KMS-11 (cell line): ENCODE results near the gene PTPN5.

ENCODE experiments used
- H2AFZ ChIP-seq: fragments of 200-600 bp; sonication (generic); 2 replicates; pipeline ENCODE4 v1.6.1; 2016; ENCODE audit warnings: antibody characterized with exemption, mixed run types, low read depth
- H3K27ac ChIP-seq: fragments of 200-600 bp; sonication (generic); 2 replicates; pipeline ENCODE4 v1.6.1; 2016; ENCODE audit warnings: mild to moderate bottlenecking, mixed run types
- H3K27me3 ChIP-seq: fragments of 200-600 bp; sonication (generic); 2 replicates; pipeline ENCODE4 v1.6.1; 2017; ENCODE audit warnings: mild to moderate bottlenecking, low read depth, mixed run types, moderate library complexity; ENCODE audit not compliant: insufficient read depth
- H3K36me3 ChIP-seq: fragments of 200-600 bp; sonication (generic); 2 replicates; pipeline ENCODE4 v1.6.1; 2017; ENCODE audit warnings: mild to moderate bottlenecking, mixed run types; ENCODE audit not compliant: insufficient read depth
- H3K4me1 ChIP-seq: fragments of 200-600 bp; sonication (generic); 2 replicates; pipeline ENCODE4 v1.6.1; 2016; ENCODE audit warnings: mild to moderate bottlenecking, low read depth, mixed run types; ENCODE audit not compliant: poor library complexity, severe bottlenecking
- H3K4me2 ChIP-seq: fragments of 200-600 bp; sonication (generic); 2 replicates; pipeline ENCODE4 v1.7.0; 2016; ENCODE audit warnings: mild to moderate bottlenecking, mixed run types
- H3K4me3 ChIP-seq: fragments of 200-600 bp; sonication (generic); IDR thresholded peaks from 2 replicates; pipeline ENCODE4 v1.6.1; 2017; ENCODE audit warnings: low read depth, low read length, mixed read lengths; ENCODE audit not compliant: insufficient read depth
- H3K79me2 ChIP-seq: fragments of 200-600 bp; sonication (generic); 2 replicates; pipeline ENCODE4 v1.6.1; 2016; ENCODE audit warnings: low read depth, mixed run types; ENCODE audit not compliant: insufficient read depth
- H3K9ac ChIP-seq: fragments of 200-600 bp; sonication (generic); 2 replicates; pipeline ENCODE4 v1.6.1; 2016; ENCODE audit warnings: mild to moderate bottlenecking, mixed run types
- H4K20me1 ChIP-seq: fragments of 200-600 bp; sonication (generic); 2 replicates; pipeline ENCODE4 v1.6.1; 2016; ENCODE audit warnings: mild to moderate bottlenecking, mixed run types; ENCODE audit not compliant: insufficient read depth
- CTCF ChIP-seq: fragments of 200-600 bp; sonication (generic); conservative IDR thresholded peaks from 2 replicates; pipeline ENCODE4 v1.6.1; 2017; ENCODE audit warnings: low read depth, mild to moderate bottlenecking, antibody characterized with exemption, low read length, moderate library complexity, mixed read lengths

PTPN5 gene

DNA sequence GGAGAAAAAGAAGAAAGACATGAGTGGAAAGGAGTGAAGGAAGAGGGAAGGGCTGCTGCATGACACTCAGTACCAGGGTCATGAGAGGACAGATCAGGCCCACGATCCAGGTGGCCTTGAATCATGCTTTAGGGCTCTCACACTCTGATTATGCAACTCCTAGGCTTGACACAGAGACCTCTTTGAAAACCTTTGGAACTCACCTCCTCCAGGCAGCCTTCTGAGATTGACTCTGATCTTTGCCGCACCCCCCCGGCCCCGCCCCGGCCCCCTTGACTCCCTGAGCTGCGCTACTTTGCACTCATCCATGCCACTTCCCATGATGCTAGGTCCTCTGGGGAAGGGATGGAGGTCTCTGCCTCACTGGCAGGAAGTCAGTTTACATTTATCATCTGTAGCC is 10.7 kb downstream of the PTPN5 start:
- no peak for TF ChIP-seq CTCF
- no peak overlapping the region for H3K9ac ChIP-seq
- no peaks in the 10 kb centered on the region for H3K4me1 ChIP-seq
- H3K36me3 ChIP-seq: no peaks in the 10 kb centered on the region
- no peak overlapping the region for H2AFZ ChIP-seq
- no peaks in the 10 kb centered on the region for H3K79me2 ChIP-seq
- H3K4me3 ChIP-seq: no peak overlapping the region
- H3K27me3 ChIP-seq: no peaks in the 10 kb centered on the region
- H4K20me1 ChIP-seq: no peaks in the 10 kb centered on the region
- no peak overlapping the region for H3K27ac ChIP-seq
- no peak overlapping the region for H3K4me2 ChIP-seq

GRCh38 chr11:18780329-18780728 is 11.3 kb downstream of the PTPN5 start:
- Histone ChIP-seq H3K9ac (no peak overlapping the region), H2AFZ (no peak overlapping the region; the same call in 1 of the 2 replicates), H3K4me3 (no peak overlapping the region), H3K4me1 (no peaks in the 10 kb centered on the region), H3K27ac (no peak overlapping the region), H3K79me2 (no peaks in the 10 kb centered on the region), H3K36me3 (no peaks in the 10 kb centered on the region), H4K20me1 (no peaks in the 10 kb centered on the region), H3K4me2 (no peak overlapping the region), H3K27me3 (no peaks in the 10 kb centered on the region)
- no peak for TF ChIP-seq CTCF

DNA sequence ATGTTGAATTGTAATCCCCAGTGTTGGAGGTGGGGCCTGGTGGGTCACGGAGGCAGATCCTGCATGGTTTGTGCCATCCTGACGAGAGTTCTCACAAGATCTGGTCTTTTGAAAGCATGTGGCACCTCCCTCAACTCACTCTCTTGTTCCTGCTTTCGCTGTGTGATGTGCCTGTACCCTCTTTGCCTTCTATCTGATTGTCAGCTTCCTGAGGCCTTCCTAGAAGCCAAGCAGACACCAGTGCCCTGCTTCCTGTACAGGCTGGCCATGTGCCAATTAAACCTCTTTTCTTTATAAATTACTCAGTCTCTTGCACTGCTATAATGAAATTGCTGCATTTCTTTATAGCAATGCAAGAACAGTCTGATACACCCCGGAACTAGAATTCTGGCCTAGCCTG is 13.1 kb downstream of the PTPN5 start:
- Histone ChIP-seq H3K27me3 (no peaks in the 10 kb centered on the region), H3K9ac (no peak overlapping the region), H3K4me2 (no peak overlapping the region), H3K4me3 (no peak overlapping the region), H3K4me1 (no peaks in the 10 kb centered on the region), H3K36me3 (no peaks in the 10 kb centered on the region), H3K27ac (no peak overlapping the region), H3K79me2 (no peaks in the 10 kb centered on the region), H2AFZ (no peak overlapping the region), H4K20me1 (no peaks in the 10 kb centered on the region)
- no peak for TF ChIP-seq CTCF

DNA sequence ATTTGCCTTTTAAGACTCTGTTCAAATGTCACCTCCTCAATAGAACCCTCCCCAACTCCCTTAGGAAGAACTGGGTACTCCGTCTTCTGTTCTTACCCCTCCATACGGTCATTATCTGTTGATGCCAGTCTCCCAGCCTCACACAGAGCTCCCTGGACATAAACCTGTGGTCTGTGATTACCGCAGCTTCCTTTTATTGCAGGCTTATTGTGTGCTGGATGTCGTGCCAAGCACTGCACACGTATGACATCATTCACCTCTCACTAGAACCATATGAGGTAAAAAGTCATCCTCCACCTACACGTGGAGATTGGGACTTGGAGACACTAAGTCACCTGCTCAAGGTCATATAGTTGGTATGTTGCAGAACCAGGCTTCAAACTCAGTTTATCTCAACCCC is 15.3 kb downstream of the PTPN5 start:
- Histone ChIP-seq H3K4me2 (no peak overlapping the region), H3K36me3 (no peaks in the 10 kb centered on the region), H3K4me3 (no peak overlapping the region), H3K79me2 (no peaks in the 10 kb centered on the region), H2AFZ (no peak overlapping the region), H3K9ac (no peak overlapping the region), H3K27ac (no peak overlapping the region), H3K27me3 (no peaks in the 10 kb centered on the region), H3K4me1 (no peaks in the 10 kb centered on the region), H4K20me1 (no peaks in the 10 kb centered on the region)
- no peak for TF ChIP-seq CTCF
